HCT116 (cell line): ENCODE measurements around the gene PPM1J. TPM values are rescaled to one million over a fixed set of nuclear protein-coding genes. Genes with fewer than 3 reads are reported as not detected.
A peak's percentile ranks its signal among the peaks of the same experiment; 100 is the strongest.

Source experiments
- ATAC-seq: fragments of 200-7000 bp; cut with Tn5 transposase; 2 replicates; pipeline ENCODE4 v1.9.1; 2020; ENCODE audit warnings: mild to moderate bottlenecking, moderate library complexity
- BruUV-seq: library from RNA; stranded (reverse); fragments of 400-500 nt; replicated peaks from 2 replicates; lab custom pipeline; 2021; lab: Mats Ljungman, UMichigan
- CTCF ChIA-PET: fragments of 300-600 bp; sonication (Branson Sonifier 250); formaldehyde crosslinking; loops from one replicate; lab custom pipeline; 2021; ENCODE audit warnings: antibody characterized with exemption; lab: Charles Lee
- POLR2A ChIA-PET: fragments of 300-600, 350-600 bp; sonication (Branson Sonifier 250); formaldehyde crosslinking; loops from one replicate; lab custom pipeline; 2021; ENCODE audit warnings: antibody characterized with exemption; lab: Charles Lee
- RAD21 ChIA-PET, 2 experiments: fragments of 300-600 bp; sonication (Branson Sonifier 250); formaldehyde crosslinking; loops; one replicate each; lab custom pipeline; 2023; ENCODE audit warnings: low total read pairs in 2 of 2; ENCODE audit not compliant: uncharacterized antibody in 2 of 2, unreplicated experiment in 2 of 2, low non-redundant PET in 1 of 2; lab: Charles Lee
- DNase-seq: peaks from one replicate; pipeline ENCODE4 v3.0.0-alpha.2; 2010; ENCODE audit warnings: low read depth, low spot score
- H2AFZ ChIP-seq: fragments of 200-600 bp; shearing (Covaris generic), sonication (generic); 2 replicates; pipeline ENCODE4 v1.6.1; 2017; ENCODE audit warnings: low read depth, mixed run types, mixed read lengths, antibody characterized with exemption, low read length; ENCODE audit not compliant: poor library complexity, severe bottlenecking
- H3K27ac ChIP-seq: 2 replicates; pipeline ENCODE4 v1.5.1; 2012; ENCODE audit warnings: low read depth, low read length
- H3K27me3 ChIP-seq: fragments of 200-600 bp; sonication (generic); 2 replicates; pipeline ENCODE4 v1.6.1; 2016; ENCODE audit warnings: mixed run types, low read length, mixed read lengths; ENCODE audit not compliant: insufficient read depth
- H3K36me3 ChIP-seq, 2 experiments: fragments of 200-500 bp in 1 of 2; fragments of 200-600 bp in 1 of 2; sonication (Bioruptor generic) in 1 of 2; sonication (generic) in 1 of 2; 2 replicates each; pipeline versions ENCODE4 v1.5.1 to v1.6.1; 2014 to 2016; ENCODE audit warnings: low read length in 2 of 2, inconsistent platforms in 1 of 2, mixed read lengths in 1 of 2, mixed run types in 1 of 2; ENCODE audit not compliant: insufficient read depth in 2 of 2, control insufficient read depth in 1 of 2
- H3K4me1 ChIP-seq, 2 experiments: fragments of 200-600 bp in 1 of 2; sonication (generic) in 1 of 2; 2 replicates each; pipeline versions ENCODE4 v1.5.1 to v1.6.1; 2012 to 2017; ENCODE audit warnings: low read length in 2 of 2, inconsistent platforms in 1 of 2, mild to moderate bottlenecking in 1 of 2, mixed read lengths in 1 of 2, mixed run types in 1 of 2, moderate library complexity in 1 of 2; ENCODE audit not compliant: insufficient read depth in 2 of 2, control insufficient read depth in 1 of 2
- H3K4me2 ChIP-seq: fragments of 200-600 bp; sonication (generic); 2 replicates; pipeline ENCODE4 v1.6.1; 2017; ENCODE audit warnings: mixed run types, low read length, mixed read lengths
- H3K4me3 ChIP-seq, 2 experiments: fragments of 200-600 bp in 1 of 2; sonication (generic) in 1 of 2; replicated peaks in 1 of 2; 2 replicates each; pipeline ENCODE4 v1.5.1; 2011 to 2016; ENCODE audit warnings: low read length in 2 of 2, control low read depth in 1 of 2, low read depth in 1 of 2, mild to moderate bottlenecking in 1 of 2, mixed read lengths in 1 of 2, mixed run types in 1 of 2
- H3K79me2 ChIP-seq: fragments of 200-600 bp; sonication (generic); 2 replicates; pipeline ENCODE4 v1.6.1; 2017; ENCODE audit warnings: mild to moderate bottlenecking, mixed run types, low read length, moderate library complexity, mixed read lengths; ENCODE audit not compliant: insufficient read depth
- H3K9ac ChIP-seq: fragments of 200-600 bp; sonication (generic); 2 replicates; pipeline ENCODE4 v1.6.1; 2016; ENCODE audit warnings: low read length, mixed read lengths
- H3K9me2 ChIP-seq: fragments of 200-600 bp; sonication (generic), shearing (Covaris generic); 2 replicates; pipeline ENCODE4 v1.6.1; 2017; ENCODE audit warnings: mixed run types, mild to moderate bottlenecking, moderate library complexity; ENCODE audit not compliant: insufficient read depth
- H3K9me3 ChIP-seq, 2 experiments: fragments of 200-500 bp in 1 of 2; fragments of 200-600 bp in 1 of 2; sonication (Bioruptor generic) in 1 of 2; sonication (generic) in 1 of 2; 2 replicates each; pipeline ENCODE4 v1.6.1; 2014 to 2017; ENCODE audit warnings: low read length in 2 of 2, mixed read lengths in 2 of 2, inconsistent platforms in 1 of 2, low read depth in 1 of 2, mild to moderate bottlenecking in 1 of 2, mixed run types in 1 of 2, moderate library complexity in 1 of 2; ENCODE audit not compliant: control insufficient read depth in 1 of 2, insufficient read depth in 1 of 2
- H4K20me1 ChIP-seq: fragments of 200-600 bp; sonication (generic), shearing (Covaris generic); 2 replicates; pipeline ENCODE4 v1.6.1; 2017; ENCODE audit warnings: mixed run types, mild to moderate bottlenecking, moderate library complexity; ENCODE audit not compliant: insufficient read depth
- CBX3 ChIP-seq: IDR thresholded peaks from 2 replicates; pipeline ENCODE4 v1.6.1; 2012; ENCODE audit warnings: low read depth
- CEBPB ChIP-seq: IDR thresholded peaks from 2 replicates; pipeline ENCODE4 v1.6.1; 2012; ENCODE audit warnings: low read depth
- CTCF ChIP-seq, 3 experiments: fragments of 200-600 bp in 1 of 3; sonication (generic) in 1 of 3; IDR thresholded peaks in 2 of 3; conservative IDR thresholded peaks in 1 of 3; 2 replicates each; pipeline ENCODE4 v1.5.1; 2012 to 2017; ENCODE audit warnings: low read depth in 2 of 3, low read length in 2 of 3, antibody characterized with exemption in 1 of 3, borderline replicate concordance in 1 of 3, control low read depth in 1 of 3, mild to moderate bottlenecking in 1 of 3, mixed read lengths in 1 of 3, mixed run types in 1 of 3, moderate library complexity in 1 of 3; ENCODE audit not compliant: insufficient read depth in 1 of 3
- FOSL1 ChIP-seq: IDR thresholded peaks from 2 replicates; pipeline ENCODE4 v1.6.1; 2012; ENCODE audit warnings: low read depth
- JUND ChIP-seq: IDR thresholded peaks from 2 replicates; pipeline ENCODE4 v1.6.1; 2012
- RAD21 ChIP-seq: IDR thresholded peaks from 2 replicates; pipeline ENCODE4 v1.6.1; 2012; ENCODE audit warnings: low read depth, mild to moderate bottlenecking
- SIN3A ChIP-seq: IDR thresholded peaks from 2 replicates; pipeline ENCODE4 v1.6.1; 2012; ENCODE audit warnings: low read depth
- SP1 ChIP-seq: IDR thresholded peaks from 2 replicates; pipeline ENCODE4 v1.6.1; 2012; ENCODE audit warnings: low read depth
- SRF ChIP-seq: IDR thresholded peaks from 2 replicates; pipeline ENCODE4 v1.6.1; 2012; ENCODE audit warnings: low read depth
- YY1 ChIP-seq: IDR thresholded peaks from 2 replicates; pipeline ENCODE4 v1.6.1; 2011; ENCODE audit warnings: low read length, low read depth, moderate library complexity, mild to moderate bottlenecking; ENCODE audit not compliant: insufficient replicate concordance; ENCODE audit errors: extremely low read depth
- intact Hi-C: fragments of 100-400 bp; cut with micrococcal nuclease; formaldehyde crosslinking; loops from 2 replicates; pipeline ENCODE4 v1.10.0; 2022
- total RNA-seq: library from RNA; stranded (reverse); gene quantifications from one replicate; pipeline ENCODE4 v1.2.1, GENCODE V29; 2021; ENCODE audit not compliant: unreplicated experiment

The PPM1J gene
- total RNA-seq, 1 experiment from 2014 or later: 7.5 TPM

DNA sequence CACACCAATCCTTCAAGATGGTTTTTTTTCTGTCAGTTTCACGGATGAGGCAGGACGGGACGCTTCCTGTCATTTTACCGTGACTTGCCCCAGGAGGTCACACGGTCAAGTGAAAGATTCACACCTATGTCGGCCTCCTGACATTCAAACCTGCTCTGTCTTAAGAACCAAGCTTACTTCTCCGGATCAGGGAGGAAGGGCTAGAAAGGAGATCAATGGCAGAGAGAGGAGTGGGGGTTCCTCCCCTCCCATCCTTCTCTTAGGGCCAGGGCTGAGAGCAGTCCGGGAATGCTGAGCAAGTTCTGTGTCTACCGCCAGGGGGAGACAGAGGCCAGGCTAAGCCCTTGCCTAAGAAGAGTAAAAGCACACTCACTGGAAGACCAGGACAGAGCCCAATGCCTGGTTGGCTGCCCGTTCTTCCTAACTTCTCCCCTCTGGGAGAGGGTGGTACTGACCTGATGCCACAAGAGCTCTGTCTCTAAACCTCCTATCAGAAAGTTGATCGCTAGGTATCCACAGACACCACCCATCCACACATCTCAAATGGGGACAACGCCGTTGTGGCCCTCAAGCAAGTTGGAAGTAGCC, 1.1 kb upstream of the PPM1J start:
- Histone ChIP-seq H3K79me2 (no peaks in the 10 kb centered on the region), H3K9ac (peak overlapping the region; percentile 32; the same call in 1 of the 2 replicates), H3K27ac (no peak overlapping the region), H3K9me2 (no peaks in the 10 kb centered on the region), H4K20me1 (no peaks in the 10 kb centered on the region), H3K4me3 (peak overlapping the region; percentile 48 to 75), H3K36me3 (no peaks in the 10 kb centered on the region), H3K9me3 (no peaks in the 10 kb centered on the region), H3K4me1 (peaks cover 18 to 39% of the 10 kb centered on the region in 2 experiments), H2AFZ (peak overlapping the region; percentile 91), H3K4me2 (peak overlapping the region; percentile 99), H3K27me3 (no peaks in the 10 kb centered on the region)
- TF ChIP-seq CTCF (IDR thresholded peaks at IDR 0.05 in 2 of 3, conservative IDR thresholded peaks at IDR 0.05 in 1 of 3; ENCODE audit: borderline replicate concordance in 1 of 3, insufficient read depth in 1 of 3, low read depth in 2 of 3, low read length in 2 of 3) (peak; percentile 91 to 98 (median 94)), CEBPB (no peak), JUND (no peak), YY1 (peak; percentile 52), SRF (no peak), RAD21 (peak; percentile 99), SIN3A (no peak), FOSL1 (no peak), CBX3 (0 out of 2 replicates have a peak, but pooled peaks have one; percentile 24), SP1 (no peak)
- RAD21 ChIA-PET: interaction anchor here (0.6 to 3.3 kb wide), 5 partner anchors 42 to 325 kb away, joined by 3 to 16 read pairs (median 4); partner anchors contain the start of gene MOV10 (in 1 of the 2)
- DNase-seq (peak; percentile 89), ATAC-seq (peak; percentile 68)
- POLR2A ChIA-PET: interaction anchor here (1.6 to 3.5 kb wide), 3 partner anchors 88 to 322 kb away, joined by 5 to 16 read pairs (median 6); partner anchors contain the start of gene SLC16A1
- no TSS peak for BruUV-seq
- intact Hi-C loops: loop anchor here (1.0 to 5.0 kb wide), 5 partner anchors 88 to 357 kb away; partner anchors contain the start of genes LRIG2 and SLC16A1
- CTCF ChIA-PET: interaction anchor here (0.6 to 4.3 kb wide), 21 partner anchors 9 to 1262 kb away, joined by 3 to 114 read pairs (median 4); partner anchors contain the start of genes LRIG2 and RHOC
